Spleen (tissue), 7 donors: ENCODE data around the gene TRIM7.

Experiments
- CTCF ChIP-seq, 11 experiments: fragments of 200-600 bp in 7 of 11; fragments of 450-650 bp in 4 of 11; sonication (generic) in 4 of 11; IDR thresholded peaks in 8 of 11; conservative IDR thresholded peaks in 3 of 11; 1 replicate in 7 of 11; 2 replicates in 4 of 11; pipeline versions ENCODE4 v1.4.0 to v1.8.0; 2016 to 2021; ENCODE audit warnings: antibody characterized with exemption in 11 of 11, inconsistent platforms in 4 of 11, mild to moderate bottlenecking in 1 of 11
- POLR2A ChIP-seq, 3 donors: fragments of 450-650 bp; IDR thresholded peaks; one replicate each; pipeline ENCODE4 v1.5.1; 2017; ENCODE audit warnings: antibody characterized with exemption in 3 of 3, mild to moderate bottlenecking in 1 of 3
- POLR2AphosphoS5 ChIP-seq, 3 donors: sonication (generic); formaldehyde crosslinking; IDR thresholded peaks; one replicate each; pipeline ENCODE4 v1.5.1; 2017; ENCODE audit warnings: antibody characterized with exemption in 3 of 3
- donor health status: DM: no; HTN: no; CAD: no; lungs with moderate emphysema.
- donor health status: DM: no; HTN: no; CAD: no.
- donor health status: DM: no; HTN: no; CAD: no.

- TF ChIP-seq POLR2AphosphoS5 (IDR thresholded peaks at IDR 0.05) = no peak
- TF ChIP-seq CTCF (IDR thresholded peaks at IDR 0.05 in 8 of 11, conservative IDR thresholded peaks at IDR 0.05 in 3 of 11) = no peak
- no peak for TF ChIP-seq POLR2A (IDR thresholded peaks at IDR 0.05)
Measured at GRCh38 chr5:181156758-181157157, 48.2 kb downstream of the TRIM7 start.
